Measurements from ENCODE around the gene IFNGR1. TPM values are rescaled to one million over a fixed set of nuclear protein-coding genes. Genes with fewer than 3 reads are reported as not detected.

The IFNGR1 gene
- total RNA-seq (2016; rRNA removed; fragmentation: Illumina TruSeq; extraction: Trizol) (48.9 and 82.8 TPM in 2 replicates), polyA plus RNA-seq (2011; rRNA removed) (71.6 and 87.8 TPM in 2 replicates), polyA minus RNA-seq (2011; rRNA and poly(A)+ RNA removed; ENCODE audit: low replicate concordance) (37.9 and 170 TPM in 2 replicates), Bru-seq, nascent RNA (percentile 97 among the genes with signal in this experiment), BruChase-seq, experiment 1, labeled RNA remaining after a 6-hour chase (percentile 98 among the genes with signal in this experiment), BruChase-seq, experiment 2, labeled RNA remaining after a 2-hour chase (percentile 96 among the genes with signal in this experiment)
- 8.4 and 9.4 TPM in 2 replicates for total RNA-seq (2016; cell fraction: cytosol; rRNA removed; fragmentation: Illumina TruSeq; extraction: Trizol; ENCODE audit: low read depth)
- total RNA-seq (2016; cell fraction: insoluble cytoplasmic fraction; rRNA removed; fragmentation: Illumina TruSeq; extraction: Trizol) = 45.8 and 85.1 TPM in 2 replicates
- total RNA-seq (2016; cell fraction: membrane; rRNA removed; fragmentation: Illumina TruSeq; extraction: Trizol) = 20.8 and 24.3 TPM in 2 replicates
- 88.6 and 101 TPM in 2 replicates for total RNA-seq (2016; cell fraction: nucleus; rRNA removed; fragmentation: Illumina TruSeq; extraction: Trizol)
- polyA plus RNA-seq (2011; cell fraction: cytosol; rRNA removed) = 34.2 and 50.3 TPM in 2 replicates
- polyA plus RNA-seq (2011; cell fraction: nucleus; rRNA removed) = 31.2 and 32.5 TPM in 2 replicates
- polyA plus RNA-seq (2012) = 50.2 and 52.0 TPM in 2 replicates
- polyA plus RNA-seq (2016; cell fraction: cytosol; fragmentation: Illumina TruSeq; extraction: Trizol; ENCODE audit: low read depth) = 4.8 and 5.5 TPM in 2 replicates
- 37.4 and 39.7 TPM in 2 replicates for polyA plus RNA-seq (2016; cell fraction: insoluble cytoplasmic fraction; fragmentation: Illumina TruSeq; extraction: Trizol; ENCODE audit: low read depth)
- 10.2 and 10.4 TPM in 2 replicates for polyA plus RNA-seq (2016; cell fraction: membrane; fragmentation: Illumina TruSeq; extraction: Trizol; ENCODE audit: low read depth)
- 112 and 116 TPM in 2 replicates for polyA plus RNA-seq (2016; cell fraction: nucleus; fragmentation: Illumina TruSeq; extraction: Trizol; ENCODE audit: insufficient read depth, low read depth)
- polyA minus RNA-seq (2011; cell fraction: cytosol; rRNA and poly(A)+ RNA removed) = 54.0 and 55.4 TPM in 2 replicates
- 95.2 and 116 TPM in 2 replicates for polyA minus RNA-seq (2011; cell fraction: nucleus; rRNA and poly(A)+ RNA removed)
- long read RNA-seq, experiment 1, transcript IFNGR1-201 (7 exons, 2,139 nt) = major isoform, 74 of 86 reads
- long read RNA-seq, experiment 1, partial matches to known transcripts = 5 of 86 reads
- long read RNA-seq, experiment 1, other reads (novel, unspliced or antisense) = 6 of 86 reads
- long read RNA-seq, experiment 2, transcript IFNGR1-201 (7 exons, 2,139 nt) = major isoform, 71 of 156 reads
- long read RNA-seq, experiment 2, partial matches to known transcripts = 34 of 156 reads
- long read RNA-seq, experiment 2, other reads (novel, unspliced or antisense) = 48 of 156 reads

- H3K27ac ChIP-seq (ENCODE audit: extremely low read length, insufficient read depth, low read length) = peak within 1 kb of the TSS; percentile 88
- H3K9me3 ChIP-seq (ENCODE audit: low read length) = no peaks in the 10 kb centered on the region
- H3K36me3 ChIP-seq (replicated peaks in 1 of 2; ENCODE audit: control insufficient read depth in 1 of 2, insufficient read depth in 2 of 2, low read length in 2 of 2) = no peaks in the 10 kb centered on the region
- CTCF ChIA-PET (ENCODE audit: low intra/inter-chr PET ratio, low total read pairs) = no interaction called here
- H3K4me3 ChIP-seq (replicated peaks in 1 of 3; ENCODE audit: insufficient read depth in 1 of 3, low read depth in 2 of 3, low read length in 3 of 3) = peak within 1 kb of the TSS; percentile 87 to 93 (median 89)
- H3K4me1 ChIP-seq (ENCODE audit: insufficient read depth, low read length) = peaks cover 57% of the 10 kb centered on the region
- H3K4me2 ChIP-seq (ENCODE audit: low read depth, low read length) = peak within 1 kb of the TSS; percentile 98
- H2AFZ ChIP-seq (ENCODE audit: low read length) = peak within 1 kb of the TSS; percentile 69
- H3K79me2 ChIP-seq (ENCODE audit: insufficient read depth, low read length) = peaks cover 51% of the 10 kb centered on the region
- peaks cover 35% of the 10 kb centered on the region for H4K20me1 ChIP-seq (ENCODE audit: insufficient read depth, low read length)
- DNase-seq (ENCODE audit: low spot score) (peak; percentile 98), ATAC-seq (peak; percentile 93), FAIRE-seq (peak; percentile 85)
- intact Hi-C loops (cut with micrococcal nuclease; ENCODE audit: unreplicated experiment) = loop anchor here (1.0 to 5.0 kb wide), 4 partner anchors 22 to 136 kb away; no protein-coding TSS in a partner anchor
- WGBS (ENCODE audit: low lambda C conversion rate) = under 1% methylated on average over 40 of the region's 64 CpGs
- BruUV-seq (replicated peaks) = TSS peak; percentile 60
- peaks cover 0 to 4% of the 10 kb centered on the region in 2 experiments; a peak in 1 of 5 replicates for H3K27me3 ChIP-seq (ENCODE audit: control insufficient read depth in 1 of 2, insufficient read depth in 2 of 2, low read length in 2 of 2)
- peak within 1 kb of the TSS; percentile 92 for H3K9ac ChIP-seq (ENCODE audit: insufficient read depth, low read depth, low read length)
- POLR2A ChIA-PET = interaction anchor here (0.8 to 1.6 kb wide), 3 partner anchors 10 to 96 kb away, joined by 3 to 7 read pairs (median 3); no protein-coding TSS in a partner anchor
- in situ Hi-C loops (cut with HindIII; ENCODE audit: extremely low pct_ligation_motif_present, low pct_unique_long_range_greater_than_20kb) = no loop called here
- TF ChIP-seq NKX3-1 (CRISPR knock-in tag; IDR thresholded peaks at IDR 0.05) = peak; percentile 90
- TF ChIP-seq SIX1 (CRISPR knock-in tag; IDR thresholded peaks at IDR 0.05; ENCODE audit: borderline replicate concordance) = peak; percentile 29; the same call in 1 of the 2 replicates
- TF ChIP-seq REST (IDR thresholded peaks at IDR 0.05; ENCODE audit: borderline replicate concordance in 1 of 2, low read depth in 1 of 2, low read length in 2 of 2) = peak in 1 of 2 experiments; percentile 44; a peak in 1 of 4 replicates
- peak; percentile 74 for TF ChIP-seq SOX5 (CRISPR knock-in tag; IDR thresholded peaks at IDR 0.05; ENCODE audit: borderline replicate concordance)
- peak; percentile 99 for TF ChIP-seq ZNF44 (CRISPR knock-in tag; IDR thresholded peaks at IDR 0.05)
- TF ChIP-seq TRAFD1 (CRISPR knock-in tag; IDR thresholded peaks at IDR 0.05; ENCODE audit: borderline replicate concordance) = no peak; the same call in 1 of the 2 replicates
- TF ChIP-seq NCOA5 (CRISPR knock-in tag; IDR thresholded peaks at IDR 0.05) = no peak
- peak; percentile 73; the same call in 1 of the 2 replicates for TF ChIP-seq ZNF670 (CRISPR knock-in tag; IDR thresholded peaks at IDR 0.05; ENCODE audit: borderline replicate concordance)
- TF ChIP-seq ZNF781 (CRISPR knock-in tag; IDR thresholded peaks at IDR 0.05; ENCODE audit: borderline replicate concordance, not compliant biosample characterization) = peak; percentile 86
- TF ChIP-seq ZNF878 (CRISPR knock-in tag; IDR thresholded peaks at IDR 0.05) = peak; percentile 96
- TF ChIP-seq CBX1 (IDR thresholded peaks at IDR 0.05; ENCODE audit: low read depth) = no peak
Observed at GRCh38 chr6:137218917-137219663, at the start of gene IFNGR1. IFNGR1 (minus strand) TSS chr6:137219385; CDS start chr6:137219327, 58 bp downstream.

Data from HepG2 (cell line).